Measurements from ENCODE around the gene RPL10. TPM values are rescaled to one million over a fixed set of nuclear protein-coding genes. Genes with fewer than 3 reads are reported as not detected.

RPL10 gene
- total RNA-seq, 1 experiment from 2014 or later: 3,490 TPM

GRCh38 chrX:154378059-154378798 is 19.9 kb upstream of the RPL10 start:
- POLR2A ChIA-PET: interaction anchor here (0.5 to 5.6 kb wide), 10 partner anchors 8 to 677 kb away, joined by 3 to 57 read pairs (median 6); partner anchors contain the start of genes RPL10 and SLC10A3
- CTCF ChIA-PET: no interaction called here
- Mint-ChIP-seq H3K4me3 (ENCODE audit: unreplicated experiment) (peak overlapping the region; percentile 77), H3K27me3 (ENCODE audit: insufficient read depth, unreplicated experiment) (no peaks in the 10 kb centered on the region), H3K4me1 (ENCODE audit: insufficient read depth, unreplicated experiment) (peaks cover 12% of the 10 kb centered on the region), H3K27ac (ENCODE audit: low read depth, unreplicated experiment) (peak overlapping the region; percentile 42), H3K9me3 (ENCODE audit: unreplicated experiment) (no peaks in the 10 kb centered on the region), H3K36me3 (ENCODE audit: insufficient read depth, unreplicated experiment) (peaks cover 25% of the 10 kb centered on the region)
- no peak for TF ChIP-seq CTCF (IDR thresholded peaks at IDR 0.05; ENCODE audit: unreplicated experiment)
- DNase-seq (ENCODE audit: unreplicated experiment): peak; percentile 55
- no TSS peak for BruUV-seq (replicated peaks)
- intact Hi-C loops (cut with micrococcal nuclease): loop anchor here (1.0 kb wide), 1 partner anchor 9 kb away; no protein-coding TSS in a partner anchor

GRCh38 chrX:154378799-154379568 is 19.2 kb upstream of the RPL10 start, which contains the start of gene EMD:
TSS of gene EMD (plus strand) at chrX:154379295. CDS start at chrX:154379485, 190 bp downstream.
- peak; percentile 94 for DNase-seq (ENCODE audit: unreplicated experiment)
- POLR2A ChIA-PET: interaction anchor here (0.6 to 2.4 kb wide), 10 partner anchors 9 to 676 kb away, joined by 3 to 23 read pairs (median 4); partner anchors contain the start of gene RPL10
- Mint-ChIP-seq H3K27ac (ENCODE audit: low read depth, unreplicated experiment) (peak within 1 kb of the TSS; percentile 95), H3K4me1 (ENCODE audit: insufficient read depth, unreplicated experiment) (peaks cover 12% of the 10 kb centered on the region), H3K9me3 (ENCODE audit: unreplicated experiment) (no peaks in the 10 kb centered on the region), H3K36me3 (ENCODE audit: insufficient read depth, unreplicated experiment) (peaks cover 25% of the 10 kb centered on the region), H3K4me3 (ENCODE audit: unreplicated experiment) (peak within 1 kb of the TSS; percentile 77), H3K27me3 (ENCODE audit: insufficient read depth, unreplicated experiment) (no peaks in the 10 kb centered on the region)
- TF ChIP-seq CTCF (IDR thresholded peaks at IDR 0.05; ENCODE audit: unreplicated experiment): no peak
- intact Hi-C loops (cut with micrococcal nuclease): loop anchor here (1.0 kb wide), 1 partner anchor 10 kb away; no protein-coding TSS in a partner anchor
- CTCF ChIA-PET: no interaction called here
- no TSS peak for BruUV-seq (replicated peaks)

GRCh38 chrX:154379569-154379951 is 18.6 kb upstream of the RPL10 start:
- ChIA-PET CTCF (interaction anchor here (1.2 kb wide), 1 partner anchor 17 kb away, joined by 5 read pairs; no protein-coding TSS in a partner anchor), POLR2A (interaction anchor here (0.6 to 2.4 kb wide), 9 partner anchors 9 to 410 kb away, joined by 3 to 23 read pairs (median 5); partner anchors contain the start of gene RPL10)
- no peaks in the 10 kb centered on the region for H3K27me3 Mint-ChIP-seq (ENCODE audit: insufficient read depth, unreplicated experiment)
- H3K9me3 Mint-ChIP-seq (ENCODE audit: unreplicated experiment): no peaks in the 10 kb centered on the region
- peak overlapping the region; percentile 77 for H3K4me3 Mint-ChIP-seq (ENCODE audit: unreplicated experiment)
- intact Hi-C loops (cut with micrococcal nuclease): no loop called here
- H3K27ac Mint-ChIP-seq (ENCODE audit: low read depth, unreplicated experiment): peak overlapping the region; percentile 95
- H3K4me1 Mint-ChIP-seq (ENCODE audit: insufficient read depth, unreplicated experiment): peaks cover 12% of the 10 kb centered on the region
- no peak for TF ChIP-seq CTCF (IDR thresholded peaks at IDR 0.05; ENCODE audit: unreplicated experiment)
- H3K36me3 Mint-ChIP-seq (ENCODE audit: insufficient read depth, unreplicated experiment): peaks cover 25% of the 10 kb centered on the region
- DNase-seq (ENCODE audit: unreplicated experiment): no peak
- BruUV-seq (replicated peaks): no TSS peak

- Mint-ChIP-seq H3K27ac (ENCODE audit: low read depth, unreplicated experiment) (peak overlapping the region; percentile 95), H3K27me3 (ENCODE audit: insufficient read depth, unreplicated experiment) (no peaks in the 10 kb centered on the region), H3K36me3 (ENCODE audit: insufficient read depth, unreplicated experiment) (peaks cover 25% of the 10 kb centered on the region), H3K4me3 (ENCODE audit: unreplicated experiment) (peak overlapping the region; percentile 77), H3K4me1 (ENCODE audit: insufficient read depth, unreplicated experiment) (peaks cover 12% of the 10 kb centered on the region), H3K9me3 (ENCODE audit: unreplicated experiment) (no peaks in the 10 kb centered on the region)
- ChIA-PET CTCF (interaction anchor here (1.2 kb wide), 1 partner anchor 17 kb away, joined by 5 read pairs; no protein-coding TSS in a partner anchor), POLR2A (interaction anchor here (0.6 to 2.4 kb wide), 3 partner anchors 10 to 162 kb away, joined by 4 to 23 read pairs (median 15); partner anchors contain the start of gene RPL10)
- TF ChIP-seq CTCF (IDR thresholded peaks at IDR 0.05; ENCODE audit: unreplicated experiment): no peak
- DNase-seq (ENCODE audit: unreplicated experiment): no peak
- TSS peak; percentile 79 for BruUV-seq (replicated peaks)
- intact Hi-C loops (cut with micrococcal nuclease): no loop called here
These were observed 18.0 kb upstream of the RPL10 start for GRCh38 chrX:154380153-154380552.

Measured in MCF 10A (cell line).